ENCODE measurements around the gene STPG2.
"Not testable (repeated sequence)": the region's sequence is repeated elsewhere in the genome, so short reads cannot be mapped to it uniquely, and the experiment has no call there.

The STPG2 gene

DNA sequence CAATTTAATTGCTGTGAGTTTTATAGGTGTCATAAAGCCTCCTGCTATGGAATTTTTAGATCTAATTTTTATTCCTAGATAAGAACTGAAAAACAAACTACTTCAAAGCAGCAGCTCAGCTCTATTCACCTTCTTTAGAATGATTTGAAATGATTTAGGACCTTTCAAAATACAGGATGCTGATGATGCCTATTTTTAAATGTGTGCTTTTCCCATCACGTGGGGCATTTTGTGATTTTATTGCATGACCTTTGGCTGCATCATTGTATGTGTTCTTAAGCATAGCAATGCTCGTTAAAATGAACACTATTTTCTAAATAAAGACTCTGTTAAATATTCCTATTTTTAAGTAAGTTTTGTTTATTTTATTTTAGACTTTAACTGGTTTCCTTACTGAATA lies 537.3 kb downstream of the STPG2 start:
- DNase-seq: no peak

DNA sequence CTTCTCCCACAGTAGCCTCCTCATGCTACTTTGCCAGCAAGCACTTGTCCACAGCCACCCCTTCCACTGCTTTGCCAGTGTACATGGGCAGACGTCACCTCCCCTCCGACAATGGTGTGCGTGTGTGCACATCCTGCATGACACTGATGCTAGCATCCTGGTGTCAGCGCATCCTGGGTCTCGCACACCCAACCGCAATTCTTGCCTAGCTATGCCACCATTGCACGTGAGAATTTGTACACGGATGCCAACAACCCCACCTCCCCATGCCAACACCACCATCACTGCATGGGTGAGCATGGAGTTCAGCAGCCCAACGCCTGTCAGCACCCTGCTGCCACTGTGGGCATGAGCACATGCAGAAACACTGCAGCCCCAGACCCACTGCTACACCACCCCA lies 550.0 kb downstream of the STPG2 start:
- DNase-seq: no peak

DNA sequence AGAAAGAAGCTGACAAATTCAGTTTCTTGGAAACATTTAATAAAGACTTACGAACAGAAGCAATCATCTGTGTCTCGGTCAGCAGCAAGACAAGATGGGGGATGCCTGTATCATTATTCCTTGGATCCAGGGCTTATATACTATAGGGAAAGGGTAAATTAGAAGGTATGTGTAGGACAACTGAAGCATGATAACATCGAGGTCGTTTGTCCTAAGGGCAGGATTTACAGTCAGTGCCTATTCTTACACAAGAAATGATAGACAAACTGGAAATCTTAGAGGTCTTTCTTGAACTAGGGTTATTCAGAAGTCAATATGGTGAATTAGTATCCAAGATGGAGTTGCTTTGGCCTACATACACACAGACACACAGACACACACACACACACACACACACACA lies 553.0 kb downstream of the STPG2 start:
- DNase-seq: no peak

DNA sequence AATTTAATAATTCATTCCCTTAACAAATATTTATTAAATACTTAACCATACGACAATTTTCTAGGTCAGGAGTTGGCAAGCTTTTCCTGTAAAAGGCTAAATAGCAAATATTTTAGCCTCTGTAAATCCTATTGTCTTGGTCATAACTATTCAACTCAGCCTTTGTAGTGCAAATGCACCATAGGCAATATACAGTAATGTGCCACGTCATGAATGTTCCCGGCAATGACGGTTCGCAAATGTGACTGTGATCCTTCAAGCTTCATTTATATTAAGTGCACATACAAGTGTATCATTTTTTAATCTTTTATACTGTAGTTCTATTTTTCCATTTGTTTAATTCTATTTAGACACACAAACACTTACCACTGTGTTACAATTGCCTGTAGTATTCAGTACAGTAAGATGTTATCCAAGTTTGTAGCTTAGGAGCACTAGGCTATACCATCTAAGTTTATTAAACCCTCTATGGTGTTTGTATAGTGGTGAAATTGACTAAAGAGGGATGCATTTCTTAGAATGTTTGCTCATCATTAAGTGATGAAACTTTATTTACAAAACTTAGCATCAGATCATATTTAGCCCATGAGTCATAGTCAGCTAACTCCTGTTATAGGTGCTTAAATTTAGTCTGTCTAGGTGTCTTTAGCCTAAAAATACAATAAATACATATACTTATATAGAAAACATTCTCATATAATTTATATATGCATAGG lies 553.6 kb downstream of the STPG2 start:
- no peak for DNase-seq

DNA sequence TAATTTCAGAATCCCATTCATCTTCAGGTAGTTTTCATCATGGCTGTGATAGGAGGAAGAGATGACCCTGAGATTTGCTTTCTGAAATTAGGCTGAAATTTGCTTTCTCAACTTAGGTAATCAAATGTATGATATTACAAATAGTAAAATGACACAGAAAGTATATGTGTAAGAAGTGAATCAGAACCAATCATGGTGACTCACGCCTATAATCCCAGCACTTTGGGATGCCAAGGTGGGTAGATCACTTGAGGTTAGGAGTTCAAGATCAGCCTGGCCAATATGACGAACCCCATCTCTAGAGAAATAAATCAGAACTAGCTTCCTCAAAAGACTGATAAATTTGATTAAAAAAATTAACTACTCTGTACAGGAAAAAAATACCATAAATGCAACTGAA lies 555.4 kb downstream of the STPG2 start:
- DNase-seq: no peak

DNA sequence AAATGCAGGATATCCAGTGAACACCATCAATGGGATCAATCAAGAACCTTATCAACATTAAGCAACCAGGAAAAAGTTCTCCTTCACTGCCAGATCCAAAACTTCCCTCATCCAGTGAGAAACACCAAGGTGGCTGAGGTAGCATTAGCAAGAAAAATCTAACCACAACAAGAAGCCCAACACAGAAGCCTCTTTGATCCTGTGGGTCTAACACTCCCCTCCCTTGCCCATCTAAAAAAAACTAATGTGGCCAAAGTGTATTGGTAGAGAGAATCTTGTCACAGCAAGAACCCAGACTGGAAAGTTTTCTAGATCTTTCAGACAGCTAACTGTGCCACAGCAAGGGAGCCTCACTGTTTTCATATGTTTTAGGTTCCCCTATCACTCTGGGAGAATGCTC lies 558.0 kb downstream of the STPG2 start:
- no peak for DNase-seq

DNA sequence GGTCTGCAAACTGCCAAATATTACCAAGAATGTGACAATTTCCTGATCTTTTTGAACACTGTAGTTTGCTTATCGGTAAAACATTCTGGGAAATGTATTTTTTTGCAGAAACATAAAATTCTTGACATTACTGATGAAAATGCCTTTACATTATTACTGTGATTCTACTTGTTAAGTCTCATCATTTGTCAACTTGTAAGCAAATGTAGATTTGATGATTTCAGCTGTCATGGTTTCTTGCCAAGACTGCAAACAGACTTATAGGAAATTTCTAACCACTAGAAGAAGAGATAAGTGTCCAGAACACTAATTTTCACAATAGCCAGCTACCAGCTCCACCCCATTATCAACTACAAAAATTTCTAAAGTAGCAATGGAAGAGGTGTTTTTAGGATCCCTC lies 560.4 kb downstream of the STPG2 start:
- no peak for DNase-seq

DNA sequence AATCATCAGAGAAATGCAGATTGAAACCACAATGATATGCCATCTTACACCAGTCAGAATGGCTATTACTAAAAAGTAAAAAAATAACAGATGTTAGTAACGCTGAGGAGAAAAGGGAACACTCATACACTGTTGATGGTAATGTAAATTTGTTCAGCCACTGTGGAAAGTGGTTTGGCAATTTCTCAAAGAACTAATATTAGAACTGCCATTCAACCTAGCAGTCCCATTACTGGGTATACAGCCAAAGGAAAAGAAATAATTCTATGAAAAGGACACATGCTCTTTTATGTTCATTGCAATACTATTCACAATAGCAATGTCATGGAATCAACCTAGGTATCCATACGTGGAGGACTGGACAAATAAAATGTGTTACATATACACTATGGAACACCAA lies 566.3 kb downstream of the STPG2 start:
- no peak for DNase-seq

DNA sequence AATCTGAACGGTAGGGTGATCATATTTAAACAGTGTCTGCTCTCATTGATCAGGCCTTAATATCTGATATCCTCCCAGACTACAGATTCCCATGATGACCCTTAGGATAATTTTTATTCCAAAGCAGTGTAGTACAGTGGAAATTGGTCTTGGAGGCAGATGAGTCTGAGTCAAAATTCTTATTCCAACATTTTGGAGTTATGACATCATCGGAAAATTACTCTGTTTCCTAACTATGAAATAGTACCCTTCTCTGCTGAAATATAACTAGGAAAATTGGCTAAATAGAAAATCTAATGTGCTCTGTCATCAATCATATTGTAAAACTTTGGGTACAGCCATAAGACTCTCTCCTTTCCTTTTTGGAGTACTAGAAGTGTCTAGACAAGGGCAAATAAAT lies 583.3 kb downstream of the STPG2 start:
- DNase-seq: no peak

DNA sequence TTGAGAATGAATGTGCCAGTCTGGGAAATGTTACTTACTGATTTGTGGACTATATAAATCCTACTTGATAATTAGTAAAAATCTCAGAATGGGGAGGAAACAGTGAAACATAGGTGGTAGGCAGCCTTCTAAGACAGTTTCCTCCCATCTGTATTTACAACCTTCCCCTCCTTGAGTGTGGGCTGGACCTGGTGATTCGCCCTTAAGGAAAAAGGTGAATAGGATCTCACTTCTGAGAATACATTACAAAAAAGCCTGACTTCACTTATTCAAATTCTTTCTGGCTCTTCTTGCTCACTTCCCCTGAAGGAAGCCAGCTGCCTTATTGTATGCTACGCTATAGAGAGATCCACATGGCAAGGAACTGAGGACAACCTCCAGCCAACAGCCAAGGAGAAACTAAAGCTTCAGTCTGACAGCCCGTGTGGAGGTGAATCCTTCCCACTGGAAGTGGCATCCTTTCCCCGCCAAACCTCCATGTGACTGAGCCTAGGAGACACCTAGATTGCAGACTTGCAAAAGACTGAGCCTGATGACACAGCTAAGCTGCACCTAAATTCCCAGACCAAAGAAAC lies 585.0 kb downstream of the STPG2 start:
- no peak for DNase-seq

DNA sequence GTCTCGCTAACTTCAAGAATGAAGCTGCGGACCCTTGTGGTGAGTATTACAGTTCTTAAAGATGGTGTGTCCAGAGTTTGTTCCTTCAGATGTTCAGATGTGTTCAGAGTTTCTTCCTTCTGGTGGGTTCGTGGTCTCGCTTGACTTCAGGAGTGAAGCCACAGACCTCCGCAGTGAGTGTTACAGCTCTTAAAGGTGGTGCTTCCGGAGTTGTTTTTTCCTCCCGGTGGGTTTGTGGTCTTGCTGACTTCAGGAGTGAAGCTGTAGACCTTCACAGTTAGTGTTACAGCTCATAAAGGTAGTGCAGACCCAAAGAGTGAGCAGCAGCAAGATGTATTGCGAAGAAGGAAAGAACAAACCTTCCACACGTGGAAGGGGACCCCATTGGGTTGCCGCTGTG lies 592.6 kb downstream of the STPG2 start:
- not testable (repeated sequence) for DNase-seq

DNA sequence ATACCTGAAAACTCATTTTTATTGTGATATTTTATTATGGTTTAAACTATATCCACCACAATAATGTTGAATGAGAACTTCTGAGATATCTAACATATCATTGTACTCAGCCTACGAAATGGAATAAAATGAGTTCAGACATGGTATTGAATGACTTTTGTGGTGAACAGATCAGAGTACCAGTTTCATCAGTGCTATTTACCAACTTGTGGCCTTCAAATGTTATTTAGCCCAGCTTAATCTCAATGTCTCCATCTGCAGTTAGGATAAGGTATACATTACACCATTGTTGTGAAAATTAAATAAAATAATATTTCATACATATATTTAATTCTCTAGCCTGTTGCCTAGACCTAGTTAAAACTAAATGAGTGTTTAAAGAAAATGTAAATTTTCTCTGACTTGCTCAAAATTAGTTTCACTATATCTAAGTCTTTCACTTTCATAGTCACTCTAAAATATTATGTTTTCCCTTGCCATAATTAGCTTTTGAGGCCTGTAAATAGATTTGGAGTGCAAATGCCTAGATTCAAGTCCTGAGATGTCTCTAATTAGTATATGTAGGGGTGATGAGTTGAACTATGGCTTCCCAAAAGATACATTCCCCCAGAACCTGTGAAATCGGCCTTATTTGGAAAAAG lies 594.2 kb downstream of the STPG2 start:
- no peak for DNase-seq

DNA sequence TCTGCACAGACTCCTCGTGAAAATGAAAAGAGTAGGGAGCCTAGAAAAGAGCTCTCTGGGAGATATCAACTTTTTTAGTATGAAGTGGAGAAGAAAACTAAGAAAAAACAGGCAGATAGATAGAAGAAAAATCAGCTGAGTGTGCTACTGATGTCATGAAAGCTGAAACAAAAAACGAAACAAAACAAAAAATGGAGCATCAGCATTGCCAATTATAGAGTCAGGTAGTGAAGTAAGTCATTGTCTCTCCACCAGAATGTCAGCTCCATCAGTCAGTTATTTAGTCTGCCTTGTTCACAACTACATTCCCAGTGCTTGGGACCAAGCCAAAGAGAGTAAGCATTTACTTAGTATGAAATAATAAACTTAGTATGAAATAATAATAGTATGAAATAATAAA lies 595.1 kb downstream of the STPG2 start:
- no peak for DNase-seq

DNA sequence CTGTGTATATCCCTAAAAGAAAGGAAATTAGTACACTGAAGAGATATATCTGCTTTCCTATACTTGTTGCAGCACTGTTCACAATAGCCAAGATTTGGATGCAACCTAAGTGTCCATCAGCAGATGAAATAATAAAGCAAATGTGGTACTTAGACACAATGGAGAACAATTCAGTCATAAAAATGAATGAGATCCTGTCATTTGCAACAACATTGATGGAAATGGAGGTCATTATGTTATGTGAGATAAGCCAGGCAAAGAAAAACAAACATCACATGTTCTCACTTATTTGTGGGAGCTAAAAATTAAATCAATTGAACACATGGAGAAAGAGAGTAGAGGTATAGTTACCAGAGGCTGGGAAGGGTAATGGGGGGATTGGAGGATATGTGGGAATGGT lies 611.9 kb downstream of the STPG2 start:
- no peak for DNase-seq

DNA sequence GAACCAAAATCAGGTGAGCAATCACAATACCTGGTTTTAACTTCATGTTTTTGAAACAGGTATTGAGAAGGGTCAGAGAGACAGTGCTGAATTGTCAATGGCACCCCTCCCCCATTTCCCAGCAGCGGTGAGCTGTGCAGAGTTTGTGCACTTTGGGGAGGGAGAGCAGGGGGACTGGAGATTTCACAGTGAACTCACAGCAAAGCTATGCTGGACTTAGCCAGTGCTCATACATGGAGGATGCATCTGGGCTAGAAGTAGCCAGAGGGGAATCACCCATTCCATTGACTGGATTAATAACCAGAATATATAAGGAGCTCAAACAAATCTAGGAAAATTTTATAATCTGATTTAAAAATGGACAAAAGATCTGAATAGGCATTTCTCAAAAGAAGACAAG lies 612.6 kb downstream of the STPG2 start:
- DNase-seq: no peak

DNA sequence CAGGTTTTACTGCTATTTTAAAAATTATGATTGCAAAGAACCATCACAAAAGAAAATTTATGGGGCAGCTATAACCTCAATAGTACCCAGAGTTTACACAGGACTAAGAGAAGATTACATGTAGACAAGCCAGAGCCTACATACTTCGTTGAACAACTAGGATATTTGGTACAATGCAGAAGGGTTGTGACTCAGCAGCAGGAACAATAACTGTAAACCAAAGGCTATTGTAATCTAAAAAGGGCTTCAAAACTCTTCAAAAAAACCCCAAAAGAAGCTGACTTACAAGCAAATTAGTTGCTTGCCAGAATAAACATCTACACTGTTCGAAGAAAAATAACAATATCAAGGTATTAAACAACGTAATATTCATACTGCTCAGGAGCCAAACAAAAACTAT lies 618.0 kb downstream of the STPG2 start:
- DNase-seq: no peak

DNA sequence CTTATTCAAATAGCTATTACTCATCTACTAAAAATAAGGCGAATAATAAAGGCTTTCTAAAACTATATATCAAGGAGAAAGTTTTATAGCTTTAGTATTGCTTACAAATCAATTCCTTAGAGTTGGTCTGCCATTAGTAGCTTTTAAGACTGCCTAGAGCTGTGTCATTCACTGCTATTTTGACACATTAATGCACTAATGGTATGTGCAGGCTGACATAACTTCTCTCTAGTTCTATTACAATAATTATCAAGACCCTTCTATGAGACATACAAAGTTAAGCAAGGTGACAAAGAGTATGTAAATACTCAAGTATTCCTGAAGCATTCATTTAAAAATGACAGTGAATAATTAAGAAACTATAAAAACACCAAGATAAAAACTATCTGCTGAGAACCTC lies 625.3 kb downstream of the STPG2 start:
- no peak for DNase-seq

DNA sequence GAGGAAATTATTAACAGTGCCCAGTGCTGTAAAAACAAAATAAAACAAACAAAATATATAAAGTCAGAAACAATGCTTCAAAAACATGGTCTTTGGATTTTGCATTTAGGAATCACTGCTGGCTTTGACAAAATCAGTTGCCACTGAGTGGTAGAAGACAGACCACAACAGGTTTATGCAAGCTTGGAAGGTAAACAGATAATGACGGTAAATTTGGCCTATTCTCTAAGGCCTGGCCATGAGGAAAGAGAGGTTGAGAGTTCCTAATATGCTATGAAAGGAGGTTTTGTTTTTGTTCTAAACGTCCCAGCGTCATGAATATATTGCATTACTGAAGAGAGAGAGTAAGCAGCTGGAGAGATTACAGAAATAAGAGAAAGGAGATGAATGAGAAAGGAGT lies 629.4 kb downstream of the STPG2 start:
- no peak for DNase-seq

Measured in activated CD4-positive, CD25-positive, alpha-beta regulatory T cell (primary cell).